Stomach (tissue), 4 donors: ENCODE data around the gene SDHC.

Experiments used
- CTCF ChIP-seq, 7 experiments: fragments of 450-650 bp in 4 of 7; fragments of 200-600 bp in 3 of 7; sonication (generic) in 3 of 7; IDR thresholded peaks; one replicate each; pipeline ENCODE4 v1.5.1; 2016 to 2019; ENCODE audit warnings: antibody characterized with exemption in 7 of 7, control low read depth in 2 of 7, mild to moderate bottlenecking in 1 of 7
- POLR2AphosphoS5 ChIP-seq, 3 donors: sonication (generic); formaldehyde crosslinking; IDR thresholded peaks; one replicate each; pipeline ENCODE4 v1.6.1; 2016; ENCODE audit warnings: antibody characterized with exemption in 3 of 3

- TF ChIP-seq CTCF (IDR thresholded peaks at IDR 0.05) (no peak), POLR2AphosphoS5 (IDR thresholded peaks at IDR 0.05) (no peak)
Observed at GRCh38 chr1:161333166-161333565, 19.0 kb downstream of the SDHC start.
